Lower lobe of right lung (tissue), 2 donors: ENCODE data around the gene FRMD4B. TPM values are rescaled to one million over a fixed set of nuclear protein-coding genes. Genes with fewer than 3 reads are reported as not detected.

Experiments
- ATAC-seq, 2 donors: fragments of 200-7000 bp; cut with Tn5 transposase; one replicate each; pipeline ENCODE4 v1.9.1; 2020 to 2022; ENCODE audit warnings: mild to moderate bottlenecking in 2 of 2, moderate library complexity in 2 of 2
- DNase-seq: peaks from one replicate; pipeline ENCODE4 v3.0.0-alpha.2; 2020
- H3K27ac ChIP-seq: fragments of 200-600 bp; one replicate; pipeline ENCODE4 v1.8.0; 2022
- H3K27me3 ChIP-seq: fragments of 200-600 bp; one replicate; pipeline ENCODE4 v1.8.0; 2022; ENCODE audit warnings: low read depth
- H3K36me3 ChIP-seq: fragments of 200-600 bp; one replicate; pipeline ENCODE4 v1.8.0; 2022; ENCODE audit warnings: mild to moderate bottlenecking
- H3K4me1 ChIP-seq: fragments of 200-600 bp; one replicate; pipeline ENCODE4 v1.8.0; 2022
- H3K4me3 ChIP-seq: fragments of 200-600 bp; one replicate; pipeline ENCODE4 v1.8.0; 2022; ENCODE audit warnings: mild to moderate bottlenecking
- H3K9me3 ChIP-seq: fragments of 200-600 bp; one replicate; pipeline ENCODE4 v1.8.0; 2022
- CTCF ChIP-seq: fragments of 200-600 bp; IDR thresholded peaks from one replicate; pipeline ENCODE4 v1.8.0; 2022; ENCODE audit warnings: antibody characterized with exemption, mild to moderate bottlenecking
- intact Hi-C: fragments of 100-400 bp; cut with DNase I; formaldehyde crosslinking; loops from one replicate; pipeline ENCODE4 v1.11.0; 2022
- total RNA-seq: library from RNA; stranded (reverse); fragmentation: NEBNext Ultra II Directional; extraction: Animal tissue kit (Norgen Biotek cat#: 25700); gene quantifications from one replicate; pipeline ENCODE4 v1.2.1, GENCODE V29; 2021
- donor health status: DM: no; HTN: yes; CAD: no; lungs with severe emphysema.

FRMD4B gene
- total RNA-seq, 1 donor from 2014 or later: 62.4 TPM

GRCh38 chr3:69180869-69181591, 204.9 kb downstream of the FRMD4B start:
- H3K27ac ChIP-seq: peak overlapping the region; percentile 37

GRCh38 chr3:69179740-69180372, 206.0 kb downstream of the FRMD4B start:
- Histone ChIP-seq H3K27ac (peak overlapping the region; percentile 8), H3K4me1 (peaks cover 31% of the 10 kb centered on the region)
- peak; percentile 59 to 63 for ATAC-seq

More at GRCh38 chr3:69180869-69181591, 204.9 kb downstream of the FRMD4B start:
- ATAC-seq (no peak), DNase-seq (no peak)
- Histone ChIP-seq H3K27me3 (no peaks in the 10 kb centered on the region), H3K4me1 (peaks cover 30% of the 10 kb centered on the region), H3K9me3 (no peaks in the 10 kb centered on the region), H3K4me3 (no peak overlapping the region), H3K36me3 (peaks cover 93% of the 10 kb centered on the region)
- no peak for TF ChIP-seq CTCF
- intact Hi-C loops: no loop called here

GRCh38 chr3:69178838-69179739, 206.8 kb downstream of the FRMD4B start:
- ATAC-seq (peak; percentile 66 to 70), DNase-seq (no peak)
- Histone ChIP-seq H3K27me3 (no peaks in the 10 kb centered on the region), H3K9me3 (no peaks in the 10 kb centered on the region), H3K36me3 (peaks cover 92% of the 10 kb centered on the region), H3K4me1 (peaks cover 34% of the 10 kb centered on the region), H3K4me3 (no peak overlapping the region), H3K27ac (peak overlapping the region; percentile 8)
- TF ChIP-seq CTCF: no peak
- intact Hi-C loops: no loop called here

More at GRCh38 chr3:69179740-69180372, 206.0 kb downstream of the FRMD4B start:
- Histone ChIP-seq H3K4me3 (no peak overlapping the region), H3K36me3 (peaks cover 92% of the 10 kb centered on the region), H3K9me3 (no peaks in the 10 kb centered on the region), H3K27me3 (no peaks in the 10 kb centered on the region)
- no peak for DNase-seq
- intact Hi-C loops: no loop called here
- no peak for TF ChIP-seq CTCF

GRCh38 chr3:69178082-69178481, 207.8 kb downstream of the FRMD4B start:
- no peaks in the 10 kb centered on the region for H3K9me3 ChIP-seq
- DNase-seq (no peak), ATAC-seq (no peak)
- no peaks in the 10 kb centered on the region for H3K27me3 ChIP-seq
- H3K27ac ChIP-seq: no peak overlapping the region
- intact Hi-C loops: no loop called here
- no peak for TF ChIP-seq CTCF
- H3K36me3 ChIP-seq: peaks cover 92% of the 10 kb centered on the region
- peaks cover 34% of the 10 kb centered on the region for H3K4me1 ChIP-seq
- no peak overlapping the region for H3K4me3 ChIP-seq
